ENCODE measurements around the gene SLC24A4. TPM values are rescaled to one million over a fixed set of nuclear protein-coding genes. Genes with fewer than 3 reads are reported as not detected.

The SLC24A4 gene
- total and polyA plus RNA-seq, 2 of the 4 experiments (the other 2 are of a cell fraction): not detected

- dilution Hi-C loops (cut with HindIII; ENCODE audit: low sequenced_read_pairs, unreplicated experiment) (no loop called here), intact Hi-C loops (cut with micrococcal nuclease) (no loop called here), in situ Hi-C loops (cut with MboI; ENCODE audit: low sequenced_read_pairs) (no loop called here)
- Histone ChIP-seq H4K8ac (ENCODE audit: low read depth in 2 of 2, low read length in 2 of 2) (no peak overlapping the region), H3K4me3 (ENCODE audit: insufficient read depth, low read depth, low read length) (no peak overlapping the region), H3K36me3 (ENCODE audit: control insufficient read depth, insufficient read depth, low read length) (no peaks in the 10 kb centered on the region), H2BK15ac (ENCODE audit: low read depth, low read length) (no peak overlapping the region), H3K14ac (replicated peaks; ENCODE audit: low read depth, low read length) (no peak overlapping the region), H4K20me1 (ENCODE audit: insufficient read depth, low read length) (no peaks in the 10 kb centered on the region), H2BK5ac (ENCODE audit: low read depth, low read length, poor library complexity, severe bottlenecking) (no peak overlapping the region), H3K27me3 (ENCODE audit: control insufficient read depth, insufficient read depth, low read length) (peaks cover 44% of the 10 kb centered on the region), H3K4ac (ENCODE audit: low read depth, low read length) (no peak overlapping the region), H3K23ac (ENCODE audit: low read depth, low read length) (no peak overlapping the region), H4K5ac (ENCODE audit: low read depth, low read length) (no peak overlapping the region), H2BK120ac (ENCODE audit: low read depth, low read length) (no peak overlapping the region), H3K9me1 (ENCODE audit: insufficient read depth, low read length) (no peaks in the 10 kb centered on the region), H3K18ac (ENCODE audit: low read depth, low read length) (no peak overlapping the region), H3K9me3 (ENCODE audit: control insufficient read depth, insufficient read depth, low read length) (no peaks in the 10 kb centered on the region), H3K4me1 (ENCODE audit: control insufficient read depth, insufficient read depth, low read length) (no peaks in the 10 kb centered on the region), H2BK20ac (ENCODE audit: low read depth, low read length) (no peak overlapping the region), H3K4me2 (ENCODE audit: low read depth, low read length) (no peak overlapping the region), H3K9ac (ENCODE audit: low read depth, low read length) (no peak overlapping the region), H3K27ac (ENCODE audit: insufficient read depth, low read length) (no peak overlapping the region), H2AK9ac (replicated peaks; ENCODE audit: low read depth, low read length, poor library complexity) (no peak overlapping the region), H2AK5ac (ENCODE audit: low read depth, low read length) (no peak overlapping the region), H4K91ac (ENCODE audit: insufficient read depth, low read depth, low read length) (no peak overlapping the region), H3K79me1 (ENCODE audit: low read depth in 1 of 2, low read length in 2 of 2) (no peaks in the 10 kb centered on the region), H3K56ac (ENCODE audit: extremely low read depth, insufficient read depth, low read length) (no peak overlapping the region), H2AFZ (replicated peaks; ENCODE audit: low read length, poor library complexity) (no peak overlapping the region)
- ChIA-PET CTCF (no interaction called here), POLR2A (ENCODE audit: unreplicated experiment) (no interaction called here)
- 77% methylated on average over 6 of the region's 9 CpGs; no CpG with 5 or more reads in 1 of the 2 experiments for WGBS, 2 experiments (ENCODE audit: extremely low coverage in 2 of 2, insufficient read length in 1 of 2)
- BruUV-seq (replicated peaks): no TSS peak
- DNase-seq (no peak), ATAC-seq (ENCODE audit: low read depth) (no peak)
- no peak for TF ChIP-seq MAFK (IDR thresholded peaks at IDR 0.05; ENCODE audit: low read depth, low read length)
- TF ChIP-seq BHLHE40 (IDR thresholded peaks at IDR 0.05; ENCODE audit: low read depth, low read length): no peak
- TF ChIP-seq POLR2A (IDR thresholded peaks at IDR 0.05; ENCODE audit: low read depth, low read length): no peak
- no peak for TF ChIP-seq RCOR1 (IDR thresholded peaks at IDR 0.05; ENCODE audit: insufficient replicate concordance, low read length)
- TF ChIP-seq SMC3 (IDR thresholded peaks at IDR 0.05; ENCODE audit: low read depth, low read length): no peak
- no peak for TF ChIP-seq ELK1 (IDR thresholded peaks at IDR 0.05; ENCODE audit: borderline replicate concordance, low read depth, low read length)
- no peak for TF ChIP-seq USF2 (IDR thresholded peaks at IDR 0.05; ENCODE audit: low read depth, low read length)
- TF ChIP-seq RAD21 (IDR thresholded peaks at IDR 0.05; ENCODE audit: low read length): no peak
- no peak for TF ChIP-seq MXI1 (IDR thresholded peaks at IDR 0.05; ENCODE audit: borderline replicate concordance, low read depth, low read length)
- TF ChIP-seq CEBPB (IDR thresholded peaks at IDR 0.05; ENCODE audit: low read depth, low read length): no peak
- TF ChIP-seq FOS (IDR thresholded peaks at IDR 0.05; ENCODE audit: low read depth, low read length): no peak
- no peak for TF ChIP-seq CHD1 (IDR thresholded peaks at IDR 0.05; ENCODE audit: low read depth, low read length)
- TF ChIP-seq MAZ (IDR thresholded peaks at IDR 0.05; ENCODE audit: borderline replicate concordance, low read depth, low read length): no peak
Observed at GRCh38 chr14:92380582-92380981, 57.6 kb downstream of the SLC24A4 start.

Data from IMR-90 (cell line).